NCI-H187 treated with DMSO at 0.1 percent for 48 hours (cell line): ENCODE results near the gene CCDC137.

ENCODE experiments used
- DNase-seq: peaks from one replicate; lab custom pipeline; 2025; lab: John Stamatoyannopoulos, UW

The CCDC137 gene

DNA sequence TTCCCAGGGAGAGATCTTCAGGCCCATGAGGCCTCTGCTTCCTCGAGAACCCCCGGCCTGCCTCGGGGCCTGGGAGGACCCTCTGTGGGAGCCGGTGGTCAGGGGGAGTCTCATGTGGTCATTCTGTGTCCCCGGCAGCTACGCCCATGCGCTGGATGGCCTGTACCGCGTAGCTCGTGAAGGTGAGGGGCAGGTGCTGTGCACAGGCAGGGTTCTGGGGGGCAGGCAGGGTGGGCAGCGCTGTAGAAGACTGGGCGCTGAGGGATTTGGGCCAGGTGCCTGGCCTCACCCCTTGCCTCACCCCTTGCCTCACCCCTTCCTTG, 50.1 kb downstream of the CCDC137 start:
- DNase-seq, result no peak

DNA sequence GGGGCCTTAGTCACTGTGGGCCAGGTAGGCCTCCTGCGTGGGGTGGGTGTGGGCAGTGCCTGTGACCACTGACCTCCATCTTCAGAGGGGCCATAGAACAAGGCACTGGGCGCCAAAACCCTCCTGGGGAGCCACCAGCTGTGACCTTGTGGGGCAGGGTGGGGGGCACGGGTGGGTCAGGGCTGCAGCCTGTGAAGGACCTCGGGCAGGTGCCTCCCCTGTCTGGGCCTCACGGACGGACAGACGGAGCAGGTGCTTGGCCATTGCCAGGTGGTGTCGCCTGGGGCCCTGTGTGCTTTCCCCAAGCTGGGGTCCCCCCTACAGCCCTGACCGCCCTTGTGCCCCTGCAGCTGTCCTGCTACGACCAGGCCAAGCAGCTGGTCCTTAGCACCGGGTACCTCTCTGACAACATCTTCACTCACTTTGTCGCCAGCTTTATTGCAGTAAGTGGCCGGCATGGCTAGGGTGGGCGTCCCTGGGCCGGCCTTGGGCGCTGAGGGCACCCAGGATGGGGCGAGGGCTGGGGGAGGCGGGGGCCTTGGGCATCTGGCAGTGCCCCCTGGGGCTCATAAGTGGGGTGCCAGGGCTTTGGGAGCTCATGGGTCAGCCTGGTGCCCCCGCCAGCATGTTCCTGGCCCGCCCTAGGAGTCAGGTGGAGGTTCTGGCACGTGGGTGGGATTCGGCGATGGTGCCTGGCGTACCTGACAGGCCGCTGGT, 50.7 kb downstream of the CCDC137 start:
- no peak for DNase-seq

DNA sequence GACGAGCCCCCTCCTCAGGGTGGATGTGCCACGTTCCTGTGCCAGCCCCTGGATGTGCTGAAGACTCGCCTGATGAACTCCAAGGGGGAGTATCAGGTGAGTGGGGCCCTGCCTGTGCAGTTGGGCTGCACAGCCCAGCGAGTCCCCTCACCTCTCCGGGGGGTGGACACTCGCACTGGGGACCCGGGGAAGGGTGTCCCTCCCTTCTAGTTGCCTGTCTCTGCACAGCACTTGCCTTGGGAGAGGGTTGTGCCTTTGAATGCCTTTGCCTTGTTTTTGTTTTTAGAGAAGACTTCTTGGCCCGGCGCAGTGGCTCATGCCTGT, 51.2 kb downstream of the CCDC137 start:
- DNase-seq, result no peak

DNA sequence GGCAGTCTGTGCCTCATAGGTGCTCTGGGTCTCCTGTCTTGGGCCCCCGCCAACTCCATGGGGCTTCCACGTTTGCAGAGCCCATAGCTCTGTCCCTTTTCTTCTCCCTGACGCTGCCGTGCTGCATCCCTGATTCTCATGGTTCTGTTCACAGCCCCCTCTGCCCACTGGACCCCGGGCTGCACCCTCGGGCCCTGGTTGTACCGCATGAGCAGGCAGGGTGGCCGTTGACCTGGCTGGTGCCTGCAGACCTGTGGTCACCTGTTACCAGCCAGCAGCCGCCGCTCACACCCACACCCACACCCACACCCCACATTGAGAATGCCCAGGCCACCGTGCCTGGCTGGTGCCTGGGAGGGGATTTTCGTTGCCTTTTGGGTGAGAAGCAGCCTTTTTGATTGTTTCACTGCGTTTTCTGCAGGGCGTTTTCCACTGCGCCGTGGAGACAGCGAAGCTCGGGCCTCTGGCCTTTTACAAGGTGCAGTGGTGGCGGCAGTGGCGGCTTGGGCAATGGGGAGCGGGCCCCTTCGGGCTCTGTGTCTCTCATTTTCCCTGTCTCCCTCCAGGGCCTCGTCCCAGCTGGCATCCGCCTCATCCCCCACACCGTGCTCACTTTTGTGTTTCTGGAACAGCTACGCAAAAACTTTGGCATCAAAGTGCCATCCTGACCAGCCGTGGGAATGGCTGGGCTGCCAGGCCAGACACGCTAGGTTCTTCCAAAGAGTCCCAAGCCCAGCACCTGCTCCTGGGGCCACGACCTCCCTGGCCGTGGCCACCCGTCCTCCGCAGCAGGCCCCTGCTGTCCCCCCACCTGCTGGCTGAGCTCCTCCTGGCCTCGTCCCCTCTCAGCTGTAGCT, 53.1 kb downstream of the CCDC137 start:
- DNase-seq, result no peak

DNA sequence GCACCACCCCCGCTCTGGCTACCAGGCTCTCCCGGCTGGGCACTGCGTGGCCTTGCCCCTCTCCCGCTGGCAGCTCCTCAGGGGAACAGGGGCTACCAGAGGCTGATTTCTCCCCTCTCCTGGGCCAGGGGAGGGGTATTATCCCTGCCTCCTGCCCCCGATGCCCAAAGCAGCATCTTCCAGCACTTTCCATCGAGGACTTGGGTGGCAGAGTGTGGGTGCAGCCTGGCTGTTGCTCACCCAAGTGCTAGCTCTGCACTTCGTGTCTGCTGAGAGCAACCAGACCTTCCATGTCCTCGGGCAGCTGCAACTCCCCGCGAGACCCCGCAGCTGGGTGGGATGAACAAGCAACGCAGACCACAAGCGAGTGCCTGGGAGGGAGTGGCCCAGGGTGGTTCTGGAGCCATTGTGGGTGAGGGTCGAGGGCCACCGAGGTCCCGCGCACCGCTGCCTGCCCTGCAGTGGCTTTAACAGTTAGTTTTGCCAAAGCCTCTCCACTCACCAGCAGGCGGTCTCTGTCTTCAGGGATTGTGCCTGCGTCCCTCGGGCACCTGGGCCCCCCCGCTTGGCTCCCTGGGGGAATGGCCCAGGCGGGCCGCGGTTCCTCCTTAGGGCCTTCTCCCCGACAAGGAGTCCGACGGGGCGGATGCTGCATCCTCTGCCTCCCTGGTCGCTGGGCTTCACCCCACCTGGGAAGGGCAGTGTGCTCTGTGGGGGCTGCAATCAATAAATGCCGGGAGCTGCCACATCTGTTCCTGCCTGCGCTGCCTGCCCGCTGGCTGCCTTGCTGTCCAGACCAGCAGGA, 53.9 kb downstream of the CCDC137 start:
- DNase-seq, result no peak

DNA sequence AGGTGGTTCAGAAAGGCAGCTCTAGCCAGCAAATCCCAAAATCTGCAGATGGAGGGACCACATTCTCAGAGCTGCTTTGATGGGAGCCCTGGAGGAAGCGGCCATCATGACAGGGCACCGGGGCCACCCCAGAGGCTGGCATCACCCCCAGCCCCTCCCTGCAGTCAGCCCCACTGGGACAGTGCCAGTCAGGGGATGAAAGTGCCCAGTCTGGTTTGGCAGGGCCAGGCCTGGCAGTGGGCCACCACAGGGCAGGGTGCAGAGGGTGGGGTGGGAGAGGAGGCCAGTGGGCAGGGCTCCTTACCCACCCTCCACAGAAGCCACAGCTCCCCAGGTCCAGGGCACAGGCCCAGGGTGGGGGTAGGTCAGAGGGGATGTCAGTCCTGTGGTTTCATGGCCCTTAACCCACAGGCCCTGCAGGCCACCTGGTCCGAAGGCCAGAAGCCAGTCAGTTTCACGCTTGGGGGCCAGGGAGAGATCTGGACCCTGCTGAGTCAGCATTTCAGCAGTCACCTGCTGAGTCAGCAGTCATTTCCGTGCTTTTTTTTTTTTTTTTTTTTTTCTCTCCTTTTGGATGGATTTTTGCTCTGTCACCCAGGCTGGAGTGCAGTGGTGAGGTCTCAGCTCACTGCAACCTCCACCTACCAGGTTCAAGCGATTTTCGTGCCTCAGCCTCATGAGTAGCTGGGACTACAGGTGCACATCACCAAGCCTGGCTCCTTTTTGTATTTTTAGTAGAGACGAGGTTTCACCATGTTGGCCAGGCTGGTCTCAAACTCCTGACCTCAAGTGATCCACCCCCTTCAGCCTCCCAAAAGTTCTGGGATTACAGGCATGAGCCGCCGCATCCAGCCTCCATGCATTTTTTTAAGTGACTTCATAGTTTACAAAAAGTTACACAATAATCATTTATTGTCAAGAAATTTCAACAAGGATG, 55.9 kb downstream of the CCDC137 start:
- no peak for DNase-seq
